GM11168 (cell line): ENCODE measurements around the gene SLC2A1.

Source experiments
- in situ Hi-C: fragments of 300-500 bp; cut with MboI; formaldehyde crosslinking; loops from one replicate; pipeline ENCODE4 v1.12.0; 2022; ENCODE audit warnings: low sequenced_read_pairs; ENCODE audit not compliant: unreplicated experiment

The SLC2A1 gene

DNA sequence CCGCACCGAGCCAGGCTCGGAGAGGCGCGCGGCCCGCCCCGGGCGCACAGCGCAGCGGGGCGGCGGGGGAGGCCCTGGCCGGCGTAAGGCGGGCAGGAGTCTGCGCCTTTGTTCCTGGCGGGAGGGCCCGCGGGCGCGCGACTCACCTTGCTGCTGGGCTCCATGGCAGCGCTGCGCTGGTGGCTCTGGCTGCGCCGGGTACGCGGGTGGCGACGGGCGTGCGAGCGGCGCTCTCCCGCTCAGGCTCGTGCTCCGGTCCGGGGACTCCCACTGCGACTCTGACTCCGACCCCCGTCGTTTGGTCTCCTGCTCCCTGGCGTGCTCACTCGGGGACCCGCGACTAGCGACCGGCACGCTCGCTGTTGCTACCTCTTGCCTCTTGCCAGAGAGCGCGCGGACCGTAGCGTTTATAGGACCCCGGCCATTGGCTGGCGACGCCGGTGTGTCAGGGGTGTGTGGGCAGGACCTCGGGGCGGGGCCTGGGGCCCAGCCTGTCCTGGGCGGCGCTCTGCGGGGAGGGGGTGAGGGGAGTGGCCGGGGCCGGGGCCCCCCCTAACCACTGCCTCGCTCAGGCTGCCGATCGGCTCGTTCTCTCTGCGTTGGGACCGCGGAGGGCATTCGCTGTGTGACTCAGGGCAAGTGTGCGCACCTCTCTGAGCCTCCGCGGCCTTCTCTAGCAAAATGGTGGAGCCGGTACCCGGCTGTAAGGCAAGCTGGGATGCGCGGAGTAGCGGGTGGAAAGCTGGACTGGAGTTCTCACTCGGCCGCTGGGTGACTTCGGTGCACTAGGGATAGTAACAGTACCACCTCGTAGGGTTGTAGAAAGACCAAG lies at the start of gene SLC2A1:
Gene SLC2A1 (minus strand): TSS at position 381 of the 832 bp plus-strand sequence. CDS start 217 bp downstream, at position 164.
- in situ Hi-C loops = no loop called here

DNA sequence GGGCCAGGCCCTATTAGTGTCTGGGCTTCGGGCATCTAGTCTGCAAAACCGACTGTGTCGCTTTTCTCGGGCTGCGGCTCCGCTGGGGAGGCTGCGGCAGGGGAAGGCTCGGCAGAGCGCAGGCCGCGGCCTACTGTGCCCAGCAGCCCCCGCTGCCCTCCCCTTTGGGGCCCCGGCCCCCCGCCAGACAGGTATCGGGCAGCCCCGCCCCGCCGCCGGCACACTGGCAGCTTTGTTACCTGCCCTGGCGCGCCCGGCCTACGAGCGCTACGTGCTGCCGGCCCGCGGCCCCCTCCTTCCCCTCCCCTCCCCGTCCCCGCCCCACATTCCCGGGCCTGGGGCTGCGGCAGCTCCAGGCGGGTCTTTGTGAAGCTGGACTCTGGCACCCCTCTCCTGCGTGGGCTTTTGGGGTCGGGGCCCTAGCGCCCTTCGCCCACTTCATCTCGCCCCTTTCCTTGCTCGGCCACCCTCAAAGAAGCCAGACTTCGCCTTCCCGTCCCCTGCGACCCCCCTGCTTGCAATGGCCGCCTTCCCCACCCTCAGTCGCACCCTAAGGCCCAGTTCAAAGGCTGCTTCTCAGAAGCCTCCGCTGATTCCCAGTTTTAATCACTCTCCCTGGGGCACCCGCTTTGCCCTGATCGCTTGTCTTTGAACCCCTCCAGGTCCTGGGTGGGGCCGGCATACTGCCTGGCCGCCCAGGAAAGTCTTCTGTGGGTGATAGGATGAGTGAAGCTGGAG lies 48.9 kb upstream of the SLC2A1 start:
- in situ Hi-C loops = no loop called here

DNA sequence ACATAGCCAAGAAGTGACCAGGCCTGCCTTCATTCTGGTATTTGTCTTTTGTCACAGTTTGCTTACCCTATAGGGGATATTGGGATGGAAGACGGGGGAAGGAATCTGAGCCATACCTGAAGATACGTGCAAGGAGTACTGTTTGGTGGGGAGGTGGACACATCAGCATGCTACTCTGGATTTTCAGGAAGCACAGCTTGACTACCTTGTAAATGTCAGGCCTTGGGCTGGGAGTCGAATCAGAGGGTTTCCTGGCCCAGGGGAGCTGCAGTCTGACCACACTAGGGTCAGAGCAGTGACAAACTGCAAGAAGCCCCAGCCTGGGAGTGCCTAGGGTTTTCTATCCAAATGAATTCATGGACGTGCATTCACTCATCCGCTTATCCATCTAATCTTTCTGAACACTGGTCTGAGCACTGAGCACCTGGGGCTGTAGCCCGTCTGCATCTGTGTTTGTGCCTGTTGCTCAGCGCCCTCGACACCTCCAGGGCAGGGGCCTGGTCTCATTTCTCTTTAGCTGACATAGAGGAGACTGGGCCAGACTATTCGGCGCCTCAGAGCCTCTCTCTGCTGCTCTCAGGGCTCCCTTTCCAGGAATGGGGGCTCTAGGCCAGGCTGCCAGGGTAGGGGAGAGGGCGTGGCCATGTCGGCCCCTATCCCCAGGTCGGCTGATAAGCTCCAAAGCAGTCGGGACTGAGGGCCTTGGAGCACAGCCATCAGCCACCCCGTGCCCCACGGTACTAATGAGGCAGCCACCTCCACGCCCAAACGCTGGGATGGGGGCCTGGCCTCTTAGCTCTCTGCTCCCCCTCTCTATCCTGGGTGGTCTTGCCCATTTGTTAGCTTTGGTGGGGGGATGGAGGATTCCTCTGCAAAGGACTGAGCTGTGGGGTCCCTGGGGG lies 47.0 kb upstream of the SLC2A1 start:
- in situ Hi-C loops = no loop called here

DNA sequence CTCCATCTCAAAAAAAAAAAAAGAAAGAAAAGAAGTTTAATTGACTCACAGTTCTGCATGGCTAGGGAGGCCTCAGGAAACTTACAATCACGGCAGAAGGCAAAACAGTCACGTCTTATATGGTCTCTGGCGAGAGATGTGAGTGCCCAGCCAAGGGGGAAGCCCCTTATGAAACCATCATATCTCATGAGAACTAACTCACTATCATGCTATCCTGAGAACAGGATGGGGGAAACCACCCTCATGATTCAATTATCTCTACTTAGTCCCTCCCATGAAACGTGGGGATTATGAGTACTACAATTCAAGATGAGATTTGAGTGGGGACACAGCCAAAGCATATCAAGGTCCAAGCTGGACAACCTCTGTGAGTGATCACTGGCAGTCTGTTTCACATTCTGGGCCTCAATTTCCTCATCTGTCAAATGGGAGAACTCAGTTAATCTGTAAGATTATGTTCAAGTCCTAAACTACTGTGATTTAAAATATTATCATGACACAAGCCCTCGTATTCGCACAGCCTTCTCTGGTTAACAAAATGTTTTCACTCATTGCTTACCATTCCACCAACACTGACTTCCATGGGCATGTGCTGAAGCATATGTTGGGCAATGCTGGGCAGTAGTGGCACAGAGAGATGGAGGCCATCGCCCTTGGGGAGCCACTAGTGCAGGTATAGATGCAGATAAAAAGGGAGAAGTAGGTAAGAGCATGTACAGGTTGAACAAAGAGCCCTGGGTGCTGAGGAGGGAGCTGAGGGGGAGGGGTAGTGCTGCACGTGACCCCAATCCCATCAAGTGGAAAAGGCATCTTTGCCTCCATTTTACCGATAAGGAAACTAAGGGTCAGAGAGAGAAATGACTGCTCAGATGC lies 46.2 kb upstream of the SLC2A1 start:
- in situ Hi-C loops = no loop called here

DNA sequence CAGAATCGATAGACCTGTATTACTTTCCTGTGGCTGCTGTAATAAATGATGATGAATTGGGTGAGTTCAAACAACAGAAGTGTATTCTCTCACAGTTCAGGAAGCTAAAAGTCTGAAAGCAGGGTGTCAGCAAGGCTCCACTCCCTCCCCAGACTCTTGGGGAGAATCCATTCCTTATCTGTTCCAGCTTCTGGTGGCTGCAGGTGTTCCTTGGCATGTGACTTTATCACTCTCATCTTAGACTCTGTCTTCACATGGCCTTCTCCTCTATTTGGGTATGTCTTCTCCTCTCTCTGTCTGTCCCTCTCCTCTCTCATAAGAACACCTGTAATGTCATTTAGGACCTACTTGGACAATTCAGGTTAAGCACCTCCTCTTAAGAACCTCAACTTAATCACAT lies 44.1 kb upstream of the SLC2A1 start:
- in situ Hi-C loops = no loop called here

DNA sequence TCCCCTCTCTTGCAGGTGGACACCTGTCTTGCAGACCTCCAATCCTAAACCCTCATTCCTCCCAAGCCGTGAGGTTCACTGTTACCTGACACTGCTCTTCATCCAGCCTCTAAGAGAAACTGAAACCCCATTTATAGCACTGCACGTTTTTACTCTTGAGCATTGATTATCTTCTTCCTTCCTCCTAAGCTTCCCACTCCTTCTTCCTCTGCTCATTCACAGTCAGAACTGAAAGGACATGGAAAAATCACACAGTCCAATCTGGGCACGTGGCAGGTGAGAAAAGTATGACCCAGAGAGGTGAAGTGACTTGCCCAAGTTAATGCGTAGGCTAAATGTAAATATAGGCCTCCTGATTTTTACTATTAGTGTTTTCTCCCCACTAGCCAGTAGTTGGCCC lies 43.4 kb upstream of the SLC2A1 start:
- in situ Hi-C loops = no loop called here

DNA sequence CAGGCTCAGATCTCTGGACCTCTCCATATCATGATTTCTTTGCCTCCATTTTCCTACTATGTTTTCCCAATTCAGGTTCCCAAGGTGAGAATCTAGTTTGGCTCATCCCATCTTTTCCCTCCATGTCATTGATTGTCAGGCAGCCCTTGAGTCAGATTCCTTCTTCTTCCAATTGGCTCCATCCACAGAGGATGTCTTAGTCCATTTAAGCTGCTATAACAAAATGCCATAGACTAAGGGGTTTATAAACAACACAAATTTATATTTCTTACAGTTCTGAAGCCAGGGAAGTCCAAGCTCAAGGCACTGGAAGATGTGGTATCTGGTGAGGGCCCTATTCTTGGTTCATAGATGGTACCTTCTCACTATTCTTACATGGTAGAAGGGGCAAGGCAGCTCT lies 42.8 kb upstream of the SLC2A1 start:
- in situ Hi-C loops = no loop called here

DNA sequence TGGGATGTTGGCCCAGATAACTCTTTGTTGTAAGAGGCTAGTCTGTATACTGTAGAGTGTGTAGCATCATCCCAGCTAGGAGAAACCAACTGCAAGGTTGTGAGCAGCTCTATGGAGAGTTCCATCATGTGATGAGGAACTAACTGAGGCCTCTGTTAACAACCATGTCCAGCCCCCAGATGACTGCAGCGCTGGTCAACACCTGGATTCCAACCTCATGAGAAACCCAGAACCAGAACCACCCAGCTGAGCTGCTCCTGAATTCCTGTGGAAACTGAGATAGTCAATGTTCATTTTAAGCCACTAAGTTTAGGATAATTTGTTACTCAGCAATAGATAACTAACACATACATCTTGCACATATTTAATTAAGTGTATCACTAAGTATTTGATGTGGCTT lies 41.6 kb upstream of the SLC2A1 start:
- in situ Hi-C loops = no loop called here

DNA sequence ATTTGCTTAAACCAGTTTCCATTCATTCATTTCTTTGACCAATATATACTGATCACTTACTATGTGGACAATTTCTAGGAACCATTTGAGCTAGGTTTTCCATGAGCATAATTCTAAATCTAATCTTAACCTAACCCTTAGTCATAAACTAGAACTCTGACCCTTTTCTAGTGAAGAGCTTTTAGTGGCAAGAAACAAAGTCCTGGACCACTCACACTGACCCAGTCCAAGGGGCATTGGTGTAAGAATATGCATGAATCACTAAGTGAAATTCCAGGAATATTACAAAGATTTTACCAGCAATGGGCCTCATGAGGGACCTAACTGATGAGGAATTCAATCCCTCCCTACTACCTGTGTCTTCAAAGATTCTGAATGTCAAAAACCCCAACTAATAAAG lies 40.6 kb upstream of the SLC2A1 start:
- in situ Hi-C loops = no loop called here

DNA sequence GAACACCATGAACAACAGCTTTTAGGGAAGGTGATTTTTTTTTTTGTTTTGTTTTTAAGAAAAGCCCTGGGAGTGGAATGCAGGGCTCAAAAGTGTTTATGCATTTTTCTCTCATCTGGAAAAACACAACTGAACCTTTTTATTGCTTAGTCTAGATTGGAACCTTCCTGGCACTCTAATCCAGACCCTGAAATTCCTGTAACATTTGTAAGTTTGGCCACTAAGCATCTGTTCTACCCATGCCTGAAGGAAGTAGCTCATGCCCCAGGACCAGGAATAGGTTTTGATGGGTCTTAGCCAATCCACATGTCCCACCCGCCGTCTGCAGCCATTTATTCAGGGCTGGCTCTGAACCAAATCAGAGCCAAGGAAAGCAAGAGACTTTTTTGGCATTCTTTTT lies 39.7 kb upstream of the SLC2A1 start:
- in situ Hi-C loops = no loop called here

DNA sequence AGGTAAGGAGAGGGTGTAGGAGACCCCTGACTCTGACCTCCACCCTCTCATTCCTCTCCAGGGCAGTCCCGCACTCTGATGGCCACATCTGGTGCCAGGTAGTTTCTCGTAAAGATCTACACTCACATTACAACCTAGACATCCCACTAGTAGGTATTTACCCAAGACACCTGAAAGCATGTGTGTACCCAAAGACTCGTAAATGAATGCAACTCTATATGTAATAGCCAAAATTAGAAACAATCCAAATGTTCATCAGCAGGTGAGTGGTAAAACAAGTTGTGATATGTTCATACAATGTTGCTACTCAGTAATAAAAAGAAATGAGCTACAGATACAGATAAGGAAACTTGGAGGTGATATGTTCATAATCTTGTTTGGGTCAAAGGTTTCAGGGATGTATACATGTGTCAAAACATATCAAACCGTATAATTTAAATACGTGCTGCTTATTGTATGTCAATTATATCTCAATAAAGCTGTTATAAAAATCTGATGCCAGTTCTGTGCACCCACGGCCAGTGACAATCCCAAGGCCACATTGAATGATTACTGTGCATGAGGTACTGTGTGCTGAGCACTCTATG lies 37.8 kb upstream of the SLC2A1 start:
- in situ Hi-C loops = no loop called here

DNA sequence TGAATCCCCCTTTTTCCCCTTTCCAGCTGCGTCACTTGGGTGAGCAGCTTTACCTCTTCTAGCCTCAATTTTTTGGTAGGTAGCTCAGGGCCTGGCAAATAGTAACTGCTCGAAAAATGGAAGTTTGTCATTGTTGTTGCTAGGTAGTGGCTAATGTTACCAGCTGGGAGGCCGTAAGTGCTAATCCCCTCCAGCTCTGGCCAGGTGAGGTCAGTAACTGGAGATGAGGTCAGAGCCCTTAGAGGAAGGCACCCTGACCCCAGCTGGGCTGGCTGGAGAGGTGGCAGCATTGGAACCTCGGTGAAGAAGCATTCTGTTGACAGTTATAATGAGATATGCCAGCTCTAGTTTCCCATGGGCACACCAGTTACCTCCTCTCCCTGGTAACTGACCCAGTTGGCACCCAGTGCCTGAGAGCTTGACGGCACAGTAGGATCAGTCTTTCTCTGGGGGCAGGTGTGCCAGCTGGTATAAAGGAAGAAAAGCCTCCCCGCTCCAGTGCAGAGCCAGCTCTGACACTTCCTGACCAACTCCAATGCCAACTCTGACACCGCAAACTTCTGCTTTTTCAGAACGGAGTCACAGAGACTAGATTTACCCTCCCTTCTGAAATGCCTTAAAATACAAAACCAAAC lies 35.0 kb upstream of the SLC2A1 start:
- in situ Hi-C loops = no loop called here

DNA sequence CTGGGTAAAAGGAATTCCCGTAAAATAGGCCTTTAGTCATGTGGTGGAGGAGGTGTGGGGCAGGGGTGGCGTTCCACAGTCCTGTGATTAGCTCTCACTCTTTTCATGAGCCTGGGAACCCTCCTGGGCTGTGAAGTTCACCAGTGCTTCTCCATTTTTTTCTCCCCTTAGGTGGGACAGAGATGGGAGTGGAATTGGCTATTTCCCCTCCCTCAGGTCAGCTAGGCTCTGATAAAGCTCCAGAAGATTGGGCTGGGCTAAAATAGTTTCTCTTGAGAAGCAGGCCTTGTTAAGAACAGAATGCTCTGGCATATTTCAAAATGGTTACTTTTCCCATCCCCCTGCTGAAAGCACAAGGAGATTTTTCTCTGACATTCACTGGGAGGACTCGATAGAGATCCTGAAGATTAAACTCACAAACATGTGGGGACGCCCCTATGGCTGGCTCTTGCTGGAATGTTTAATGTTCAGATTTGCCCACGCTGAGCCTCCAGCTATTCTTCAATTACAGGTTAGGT lies 33.4 kb upstream of the SLC2A1 start:
- in situ Hi-C loops = no loop called here

DNA sequence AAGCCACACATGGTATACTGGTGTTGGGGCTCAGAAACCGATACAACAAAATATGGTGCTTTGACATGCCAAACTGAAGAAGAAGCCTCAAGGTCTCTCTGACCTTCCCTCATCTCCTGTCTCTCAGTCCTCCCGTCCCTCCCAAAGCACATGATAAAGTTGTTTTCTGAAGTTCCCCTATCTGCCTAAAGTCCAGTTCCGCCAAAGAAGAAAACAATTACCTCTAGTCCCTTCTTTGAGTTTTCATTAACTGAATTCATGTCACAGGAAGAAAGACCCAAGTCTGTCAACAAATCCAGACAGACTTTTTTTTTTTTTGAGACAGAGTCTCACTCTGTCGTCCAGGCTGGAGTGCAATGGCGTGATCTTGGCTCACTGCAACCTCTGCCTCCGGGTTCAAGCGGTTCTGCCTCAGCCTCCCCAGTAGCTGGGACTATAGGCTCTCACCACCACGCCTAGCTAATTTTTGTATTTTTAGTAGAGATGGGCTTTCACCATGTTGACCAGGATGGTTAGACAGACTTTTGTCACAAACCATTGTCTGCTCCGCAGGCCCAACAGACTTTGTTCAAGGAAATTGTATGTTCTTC lies 32.2 kb upstream of the SLC2A1 start:
- in situ Hi-C loops = no loop called here

DNA sequence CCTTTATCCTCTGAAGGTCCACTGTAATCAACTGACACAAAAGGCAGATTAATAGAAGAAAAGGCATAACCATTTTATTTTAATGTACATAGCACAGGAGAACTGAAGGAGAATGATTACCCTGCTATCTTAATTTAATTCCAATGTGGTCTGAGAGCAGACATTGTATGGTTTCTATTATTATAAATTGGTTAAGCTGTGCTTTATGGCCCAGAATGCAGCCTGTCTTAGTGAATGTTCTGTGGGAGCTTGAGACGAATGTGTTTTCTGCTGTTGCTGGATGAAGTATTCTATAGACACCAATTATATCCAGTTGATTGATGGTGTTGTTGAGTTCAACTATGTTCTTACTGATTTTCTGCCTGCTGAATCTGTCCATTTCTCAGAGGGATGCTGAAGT lies 25.0 kb upstream of the SLC2A1 start:
- in situ Hi-C loops = no loop called here

DNA sequence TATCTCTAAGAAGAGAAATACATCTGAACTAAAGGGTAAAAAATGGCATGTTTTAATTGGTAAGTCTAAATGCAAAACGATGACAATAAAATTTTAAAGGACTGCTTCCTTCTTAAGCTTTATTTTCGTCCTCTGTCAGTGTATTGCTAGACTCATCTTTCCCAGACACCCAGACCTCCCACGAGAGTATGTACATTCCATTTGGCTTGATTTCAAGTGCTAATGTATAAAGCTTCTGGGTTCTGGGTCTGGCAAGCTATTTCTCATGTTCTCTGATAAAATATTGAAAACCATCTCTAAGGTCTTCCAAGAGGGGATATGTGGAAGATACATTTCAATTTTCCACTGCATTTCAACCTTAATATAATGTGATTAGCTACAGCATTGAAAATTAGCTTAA lies 24.6 kb upstream of the SLC2A1 start:
- in situ Hi-C loops = no loop called here

DNA sequence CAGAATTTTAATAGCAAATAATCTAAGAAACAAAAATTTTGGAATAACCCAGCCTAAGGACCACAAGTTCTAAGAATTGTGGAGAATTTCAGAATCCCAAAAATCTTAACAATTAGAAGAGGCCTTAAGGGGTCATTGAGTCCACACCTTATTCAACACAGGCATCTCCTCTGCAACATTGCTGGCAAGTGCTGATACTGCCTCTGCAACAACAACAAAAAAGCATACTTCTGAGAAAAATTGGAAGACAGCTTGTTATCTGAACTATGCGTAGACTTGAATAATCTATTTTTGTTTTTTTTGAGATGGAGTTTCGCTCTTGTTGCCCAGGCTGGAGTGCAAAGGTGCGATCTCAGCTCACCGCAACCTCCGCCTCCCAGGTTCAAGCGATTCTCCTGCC lies 24.0 kb upstream of the SLC2A1 start:
- in situ Hi-C loops = no loop called here

DNA sequence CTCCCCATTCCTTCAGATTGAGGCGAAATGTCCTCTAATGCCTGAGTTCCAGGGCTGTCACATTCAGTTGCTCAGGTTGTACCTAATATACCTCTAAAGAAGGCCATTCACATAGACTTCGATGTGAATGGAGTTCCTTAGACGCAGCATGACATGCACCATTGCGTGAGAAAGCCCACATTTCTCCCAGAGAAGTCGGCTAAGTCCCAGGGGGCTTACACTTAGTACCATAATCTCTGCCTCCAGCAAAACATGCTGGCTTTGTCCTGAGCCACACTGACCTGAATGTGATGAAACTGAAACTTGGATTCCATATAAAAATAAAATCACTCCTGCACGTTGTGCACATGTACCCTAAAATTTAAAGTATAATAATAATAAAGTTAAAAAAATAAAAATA lies 23.2 kb upstream of the SLC2A1 start:
- in situ Hi-C loops = no loop called here
